ENCODE data around the gene CYLD.

Gene CYLD

DNA sequence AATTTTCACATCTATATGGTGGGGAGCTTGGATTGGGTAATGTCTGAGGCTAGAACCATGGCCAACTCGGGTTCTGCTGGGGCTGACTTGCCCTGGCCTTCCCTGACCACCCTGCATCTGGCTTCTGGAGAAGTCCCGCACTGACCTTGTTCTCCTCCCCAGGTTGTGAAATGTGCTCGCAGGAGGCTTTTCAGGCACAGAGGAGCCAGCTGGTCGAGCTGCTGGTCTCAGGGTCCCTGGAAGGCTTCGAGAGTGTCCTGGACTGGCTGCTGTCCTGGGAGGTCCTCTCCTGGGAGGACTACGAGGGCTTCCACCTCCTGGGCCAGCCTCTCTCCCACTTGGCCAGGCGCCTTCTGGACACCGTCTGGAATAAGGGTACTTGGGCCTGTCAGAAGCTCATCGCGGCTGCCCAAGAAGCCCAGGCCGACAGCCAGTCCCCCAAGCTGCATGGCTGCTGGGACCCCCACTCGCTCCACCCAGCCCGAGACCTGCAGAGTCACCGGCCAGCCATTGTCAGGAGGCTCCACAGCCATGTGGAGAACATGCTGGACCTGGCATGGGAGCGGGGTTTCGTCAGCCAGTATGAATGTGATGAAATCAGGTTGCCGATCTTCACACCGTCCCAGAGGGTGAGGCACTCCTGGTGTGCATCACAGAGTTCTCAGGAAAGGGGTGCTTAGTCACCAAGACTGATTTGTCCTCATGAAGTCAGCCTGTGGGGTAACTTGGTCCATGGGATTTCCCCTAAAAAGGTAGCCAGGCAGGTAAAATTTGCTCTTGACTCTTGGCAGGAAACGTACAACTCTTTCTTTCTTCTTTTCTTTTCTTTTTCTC lies 42.3 kb upstream of the CYLD start:
- Histone ChIP-seq H3K4me1 (ENCODE audit: control insufficient read depth, insufficient read depth, low read length) (peaks cover 31% of the 10 kb centered on the region), H3K36me3 (ENCODE audit: insufficient read depth, low read length) (no peaks in the 10 kb centered on the region), H3K4me2 (ENCODE audit: low read length) (no peak overlapping the region), H3K9ac (ENCODE audit: low read depth, low read length) (no peak overlapping the region), H3K4me3 (ENCODE audit: low read length) (no peak overlapping the region), H3K27me3 (ENCODE audit: control insufficient read depth, insufficient read depth, low read length) (no peaks in the 10 kb centered on the region), H3K9me3 (replicated peaks; ENCODE audit: low read length) (peaks cover 5% of the 10 kb centered on the region)

DNA sequence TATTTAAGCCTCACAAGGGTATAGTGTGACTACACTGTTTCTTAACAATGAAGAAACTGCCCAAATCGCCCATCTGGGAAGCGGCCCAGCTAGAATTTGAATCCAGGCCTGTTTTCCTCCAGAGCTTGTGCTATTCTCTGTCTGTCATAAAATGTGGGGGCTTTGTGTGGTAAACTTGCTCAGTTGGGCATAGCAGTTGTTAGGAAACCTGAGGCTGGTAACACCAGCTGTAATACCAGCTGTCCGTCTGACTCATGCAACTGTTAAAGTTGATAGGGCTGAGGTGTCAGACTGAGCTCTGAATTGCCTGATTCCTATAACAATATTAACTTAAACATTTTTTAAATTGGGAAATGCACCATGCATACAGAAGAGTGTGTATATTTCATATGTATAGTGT lies 39.2 kb upstream of the CYLD start:
- peak overlapping the region; percentile 7 for H3K9ac ChIP-seq (ENCODE audit: low read depth, low read length)
- peaks cover 20% of the 10 kb centered on the region for H3K4me1 ChIP-seq (ENCODE audit: control insufficient read depth, insufficient read depth, low read length)
- H3K36me3 ChIP-seq (ENCODE audit: insufficient read depth, low read length): no peaks in the 10 kb centered on the region
- H3K9me3 ChIP-seq (replicated peaks; ENCODE audit: low read length): peaks cover 5% of the 10 kb centered on the region
- H3K4me3 ChIP-seq (ENCODE audit: low read length): no peak overlapping the region
- no peak overlapping the region for H3K4me2 ChIP-seq (ENCODE audit: low read length)
- H3K27me3 ChIP-seq (ENCODE audit: control insufficient read depth, insufficient read depth, low read length): no peaks in the 10 kb centered on the region

DNA sequence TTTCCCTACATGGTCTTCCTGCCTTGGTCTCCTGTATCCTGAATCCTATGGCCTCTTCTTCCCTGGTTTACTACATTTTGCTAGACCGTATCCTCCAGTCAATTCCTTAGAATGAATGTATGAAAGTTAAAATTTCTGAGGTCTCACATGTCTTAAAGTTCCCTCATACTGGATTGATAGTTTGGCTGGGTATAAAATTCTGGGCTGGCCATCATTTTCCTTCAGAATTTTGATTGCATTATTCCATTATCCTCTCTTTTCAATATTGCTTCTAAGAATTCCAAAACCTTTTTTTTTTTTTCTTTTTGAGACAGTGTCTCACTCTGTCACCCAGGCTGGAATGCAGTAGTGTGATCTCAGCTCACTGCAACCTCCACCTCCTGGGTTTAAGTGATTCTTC lies 37.6 kb upstream of the CYLD start:
- Histone ChIP-seq H3K9me3 (replicated peaks; ENCODE audit: low read length) (peaks cover 5% of the 10 kb centered on the region), H3K9ac (ENCODE audit: low read depth, low read length) (no peak overlapping the region), H3K27me3 (ENCODE audit: control insufficient read depth, insufficient read depth, low read length) (no peaks in the 10 kb centered on the region), H3K4me1 (ENCODE audit: control insufficient read depth, insufficient read depth, low read length) (peaks cover 13% of the 10 kb centered on the region), H3K4me2 (ENCODE audit: low read length) (no peak overlapping the region), H3K36me3 (ENCODE audit: insufficient read depth, low read length) (no peaks in the 10 kb centered on the region), H3K4me3 (ENCODE audit: low read length) (no peak overlapping the region)

DNA sequence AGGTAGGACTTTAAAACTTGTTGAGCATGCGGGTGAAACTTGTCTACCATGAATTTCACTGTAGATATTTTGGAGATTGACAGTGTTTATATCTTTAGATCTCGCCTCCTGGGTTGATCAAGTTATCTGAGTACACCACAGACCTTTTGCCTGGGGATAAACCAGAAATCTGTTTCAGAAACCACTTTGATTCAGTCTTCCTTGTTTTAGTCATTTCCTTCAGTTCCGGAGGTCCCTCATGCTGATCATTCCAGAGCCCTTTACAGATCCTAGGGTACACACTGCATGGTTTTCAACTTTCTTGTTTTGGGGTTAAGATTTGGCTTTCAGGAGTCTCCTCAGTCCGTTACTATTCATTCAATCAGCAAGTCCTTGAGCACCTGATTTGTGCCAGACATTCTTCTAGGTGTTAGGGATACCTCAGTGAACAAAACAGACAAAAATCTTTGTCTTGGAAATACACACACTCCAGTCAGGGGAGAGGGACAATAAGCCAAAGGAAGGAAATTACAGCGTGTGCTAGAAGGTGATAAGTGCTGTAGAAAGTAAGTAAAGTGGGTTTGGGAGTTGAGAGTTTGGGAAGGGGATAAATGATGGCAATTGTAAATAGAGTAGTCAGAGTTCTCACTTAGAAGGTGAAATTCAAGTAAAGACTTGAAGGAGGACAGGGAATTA lies 36.3 kb upstream of the CYLD start:
- H3K9me3 ChIP-seq (replicated peaks; ENCODE audit: low read length): peaks cover 5% of the 10 kb centered on the region
- no peak overlapping the region for H3K9ac ChIP-seq (ENCODE audit: low read depth, low read length)
- no peaks in the 10 kb centered on the region for H3K27me3 ChIP-seq (ENCODE audit: control insufficient read depth, insufficient read depth, low read length)
- H3K4me3 ChIP-seq (ENCODE audit: low read length): no peak overlapping the region
- no peaks in the 10 kb centered on the region for H3K36me3 ChIP-seq (ENCODE audit: insufficient read depth, low read length)
- no peak overlapping the region for H3K4me2 ChIP-seq (ENCODE audit: low read length)
- H3K4me1 ChIP-seq (ENCODE audit: control insufficient read depth, insufficient read depth, low read length): peaks cover 13% of the 10 kb centered on the region

DNA sequence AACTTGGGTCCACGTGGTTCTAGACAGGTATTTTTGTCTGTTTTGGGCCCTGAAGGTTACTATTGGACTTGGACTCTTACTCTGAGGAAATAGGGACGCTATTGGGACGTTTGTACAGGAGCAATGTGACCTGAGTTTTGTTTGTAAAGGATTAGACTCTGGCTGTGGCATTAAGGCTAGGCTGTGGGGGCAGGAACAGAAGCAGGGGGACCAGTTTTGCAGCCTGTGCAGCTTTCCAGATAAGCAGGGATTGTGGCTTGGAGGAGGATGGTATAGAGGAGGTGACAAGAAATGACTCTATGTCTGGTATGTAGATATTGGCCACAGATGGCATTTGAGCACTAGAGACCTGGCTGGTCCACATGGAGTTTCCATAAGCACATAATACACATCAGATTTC lies 35.6 kb upstream of the CYLD start:
- Histone ChIP-seq H3K36me3 (ENCODE audit: insufficient read depth, low read length) (no peaks in the 10 kb centered on the region), H3K27me3 (ENCODE audit: control insufficient read depth, insufficient read depth, low read length) (no peaks in the 10 kb centered on the region), H3K4me1 (ENCODE audit: control insufficient read depth, insufficient read depth, low read length) (peaks cover 13% of the 10 kb centered on the region)

DNA sequence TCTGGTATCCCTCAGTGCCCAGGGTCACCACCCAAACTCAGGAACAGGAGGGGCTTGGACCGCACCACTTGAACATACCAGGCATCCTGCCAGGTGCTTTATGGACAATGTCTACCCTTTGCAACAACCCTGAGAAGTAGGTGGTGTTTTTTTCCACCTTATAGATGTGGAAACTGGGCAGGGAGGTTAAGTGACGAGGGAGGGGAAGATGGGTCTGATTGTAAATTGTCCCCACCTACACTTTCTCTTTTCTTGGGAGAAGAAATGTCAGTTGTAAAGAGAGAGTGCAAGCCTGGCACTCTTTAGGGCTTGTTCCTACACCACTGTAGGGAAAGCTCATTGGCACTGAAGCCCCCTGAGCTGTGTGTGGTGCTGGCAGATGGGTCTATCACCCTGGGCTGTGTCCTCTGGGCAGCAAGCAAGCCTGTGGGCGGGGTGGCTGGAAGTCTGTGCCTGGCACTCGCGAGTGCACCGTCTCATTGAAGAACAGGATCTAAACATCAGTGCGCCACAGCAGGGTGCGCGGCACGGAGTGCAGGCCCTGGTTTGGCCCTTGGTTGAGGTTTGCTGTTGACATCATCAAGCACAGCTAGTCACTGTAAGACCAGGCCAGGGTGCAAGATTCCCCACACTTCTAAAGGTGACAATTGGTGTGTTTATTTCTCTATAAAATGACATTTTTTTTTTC lies 33.4 kb upstream of the CYLD start:
- no peaks in the 10 kb centered on the region for H3K36me3 ChIP-seq (ENCODE audit: insufficient read depth, low read length)
- H3K4me3 ChIP-seq (ENCODE audit: low read length): no peak overlapping the region
- H3K4me1 ChIP-seq (ENCODE audit: control insufficient read depth, insufficient read depth, low read length): peaks cover 11% of the 10 kb centered on the region
- no peak overlapping the region for H3K9ac ChIP-seq (ENCODE audit: low read depth, low read length)
- no peaks in the 10 kb centered on the region for H3K27me3 ChIP-seq (ENCODE audit: control insufficient read depth, insufficient read depth, low read length)
- peaks cover 5% of the 10 kb centered on the region for H3K9me3 ChIP-seq (replicated peaks; ENCODE audit: low read length)
- no peak overlapping the region for H3K4me2 ChIP-seq (ENCODE audit: low read length)

More for the DNA sequence above, 35.6 kb upstream of the CYLD start:
- no peak overlapping the region for H3K4me3 ChIP-seq (ENCODE audit: low read length)
- H3K9ac ChIP-seq (ENCODE audit: low read depth, low read length): no peak overlapping the region
- no peak overlapping the region for H3K4me2 ChIP-seq (ENCODE audit: low read length)
- peaks cover 5% of the 10 kb centered on the region for H3K9me3 ChIP-seq (replicated peaks; ENCODE audit: low read length)

DNA sequence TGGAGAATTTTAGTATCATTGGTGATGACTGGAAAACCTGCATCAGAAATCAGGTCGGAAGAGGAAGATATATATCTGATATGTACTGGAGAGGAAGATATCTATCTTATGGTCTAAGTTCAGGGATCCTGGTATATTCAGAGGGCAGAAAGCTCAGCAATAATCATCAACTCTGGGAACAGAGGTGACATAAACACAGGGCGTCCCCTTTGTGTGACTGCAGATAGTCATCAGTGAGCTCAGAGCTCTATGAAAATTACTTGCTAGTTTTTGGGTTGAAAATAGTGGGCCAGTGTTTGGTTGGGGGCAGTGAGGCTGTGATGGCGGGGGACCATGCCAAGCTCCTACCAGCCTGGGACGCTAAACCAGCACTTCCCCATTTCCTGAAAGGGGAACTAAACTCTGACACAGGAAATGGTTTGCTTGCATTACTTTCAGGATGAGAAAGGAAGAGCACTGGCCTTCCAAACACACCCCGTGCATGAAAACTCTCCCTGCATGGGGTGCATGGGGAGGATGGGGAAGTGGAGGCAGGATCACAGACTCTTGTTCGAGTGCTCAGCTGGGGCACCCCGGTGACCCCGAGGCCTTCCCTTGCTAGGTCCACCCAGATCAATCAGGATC lies 32.7 kb upstream of the CYLD start:
- Histone ChIP-seq H3K4me1 (ENCODE audit: control insufficient read depth, insufficient read depth, low read length) (peaks cover 11% of the 10 kb centered on the region), H3K9me3 (replicated peaks; ENCODE audit: low read length) (peaks cover under 1% of the 10 kb centered on the region), H3K4me2 (ENCODE audit: low read length) (no peak overlapping the region), H3K36me3 (ENCODE audit: insufficient read depth, low read length) (no peaks in the 10 kb centered on the region), H3K9ac (ENCODE audit: low read depth, low read length) (no peak overlapping the region), H3K27me3 (ENCODE audit: control insufficient read depth, insufficient read depth, low read length) (no peaks in the 10 kb centered on the region), H3K4me3 (ENCODE audit: low read length) (no peak overlapping the region)

DNA sequence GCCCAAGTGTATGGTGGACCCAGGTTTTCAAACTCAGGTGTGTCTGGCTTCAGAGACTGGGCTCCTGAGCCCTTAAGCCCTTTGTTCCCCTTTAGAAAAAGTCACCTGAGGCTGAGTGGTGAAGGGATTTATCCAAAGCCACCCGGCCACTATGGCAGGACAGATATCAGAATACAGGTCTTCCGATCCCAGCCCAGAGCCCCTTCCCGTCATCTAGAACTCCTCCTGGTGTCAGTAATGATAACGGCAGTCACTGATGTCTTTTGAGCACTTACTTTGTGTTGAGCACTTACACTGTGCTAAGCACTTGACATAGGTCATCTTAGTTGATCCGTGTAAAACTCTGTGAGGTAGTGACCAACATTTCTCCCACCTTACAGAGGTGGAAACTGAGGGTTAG lies 31.9 kb upstream of the CYLD start:
- Histone ChIP-seq H3K4me2 (ENCODE audit: low read length) (no peak overlapping the region), H3K9ac (ENCODE audit: low read depth, low read length) (no peak overlapping the region), H3K9me3 (replicated peaks; ENCODE audit: low read length) (no peaks in the 10 kb centered on the region), H3K36me3 (ENCODE audit: insufficient read depth, low read length) (no peaks in the 10 kb centered on the region), H3K27me3 (ENCODE audit: control insufficient read depth, insufficient read depth, low read length) (no peaks in the 10 kb centered on the region), H3K4me3 (ENCODE audit: low read length) (no peak overlapping the region), H3K4me1 (ENCODE audit: control insufficient read depth, insufficient read depth, low read length) (peaks cover 11% of the 10 kb centered on the region)

DNA sequence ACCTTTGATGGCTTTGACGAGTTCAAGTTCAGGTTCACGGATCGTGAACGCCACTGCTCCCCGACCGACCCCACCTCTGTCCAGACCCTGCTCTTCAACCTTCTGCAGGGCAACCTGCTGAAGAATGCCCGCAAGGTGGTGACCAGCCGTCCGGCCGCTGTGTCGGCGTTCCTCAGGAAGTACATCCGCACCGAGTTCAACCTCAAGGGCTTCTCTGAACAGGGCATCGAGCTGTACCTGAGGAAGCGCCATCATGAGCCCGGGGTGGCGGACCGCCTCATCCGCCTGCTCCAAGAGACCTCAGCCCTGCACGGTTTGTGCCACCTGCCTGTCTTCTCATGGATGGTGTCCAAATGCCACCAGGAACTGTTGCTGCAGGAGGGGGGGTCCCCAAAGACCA lies 30.8 kb upstream of the CYLD start:
- Histone ChIP-seq H3K4me1 (ENCODE audit: control insufficient read depth, insufficient read depth, low read length) (peaks cover 11% of the 10 kb centered on the region), H3K4me3 (ENCODE audit: low read length) (no peak overlapping the region), H3K27me3 (ENCODE audit: control insufficient read depth, insufficient read depth, low read length) (no peaks in the 10 kb centered on the region), H3K9me3 (replicated peaks; ENCODE audit: low read length) (no peaks in the 10 kb centered on the region), H3K9ac (ENCODE audit: low read depth, low read length) (no peak overlapping the region), H3K4me2 (ENCODE audit: low read length) (no peak overlapping the region), H3K36me3 (ENCODE audit: insufficient read depth, low read length) (no peaks in the 10 kb centered on the region)

DNA sequence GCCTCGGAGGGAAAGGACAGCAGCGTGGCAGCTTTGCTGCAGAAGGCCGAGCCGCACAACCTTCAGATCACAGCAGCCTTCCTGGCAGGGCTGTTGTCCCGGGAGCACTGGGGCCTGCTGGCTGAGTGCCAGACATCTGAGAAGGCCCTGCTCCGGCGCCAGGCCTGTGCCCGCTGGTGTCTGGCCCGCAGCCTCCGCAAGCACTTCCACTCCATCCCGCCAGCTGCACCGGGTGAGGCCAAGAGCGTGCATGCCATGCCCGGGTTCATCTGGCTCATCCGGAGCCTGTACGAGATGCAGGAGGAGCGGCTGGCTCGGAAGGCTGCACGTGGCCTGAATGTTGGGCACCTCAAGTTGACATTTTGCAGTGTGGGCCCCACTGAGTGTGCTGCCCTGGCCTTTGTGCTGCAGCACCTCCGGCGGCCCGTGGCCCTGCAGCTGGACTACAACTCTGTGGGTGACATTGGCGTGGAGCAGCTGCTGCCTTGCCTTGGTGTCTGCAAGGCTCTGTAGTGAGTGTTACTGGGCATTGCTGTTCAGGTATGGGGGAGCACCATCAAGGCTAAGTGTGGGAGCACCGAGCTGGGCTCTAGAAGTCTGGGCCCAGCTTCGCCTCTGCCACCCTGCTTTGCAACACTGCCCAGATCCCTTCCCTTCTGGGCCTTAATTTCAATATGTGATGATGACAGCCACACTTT lies 29.9 kb upstream of the CYLD start:
- Histone ChIP-seq H3K27me3 (ENCODE audit: control insufficient read depth, insufficient read depth, low read length) (no peaks in the 10 kb centered on the region), H3K9ac (ENCODE audit: low read depth, low read length) (no peak overlapping the region), H3K4me1 (ENCODE audit: control insufficient read depth, insufficient read depth, low read length) (peaks cover 11% of the 10 kb centered on the region), H3K4me3 (ENCODE audit: low read length) (no peak overlapping the region), H3K4me2 (ENCODE audit: low read length) (peak overlapping the region; percentile 14), H3K9me3 (replicated peaks; ENCODE audit: low read length) (no peaks in the 10 kb centered on the region), H3K36me3 (ENCODE audit: insufficient read depth, low read length) (no peaks in the 10 kb centered on the region)

DNA sequence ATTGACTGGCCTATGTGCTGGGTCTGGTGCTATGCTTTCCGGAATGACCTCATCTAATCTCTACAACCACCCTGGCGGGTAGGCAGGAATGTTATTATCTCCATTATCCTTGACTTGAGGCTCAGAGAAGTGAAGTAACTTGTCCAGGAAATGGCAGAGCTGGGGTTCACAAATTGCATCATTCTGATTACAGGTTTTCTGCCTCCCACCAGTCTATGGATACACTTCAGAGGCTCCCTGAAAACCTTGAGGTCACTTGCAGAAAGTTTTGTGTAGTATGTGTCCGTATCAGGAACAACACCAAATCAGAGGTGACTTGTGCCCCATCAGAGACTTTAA lies 29.4 kb upstream of the CYLD start:
- H3K4me2 ChIP-seq (ENCODE audit: low read length): no peak overlapping the region
- H3K27me3 ChIP-seq (ENCODE audit: control insufficient read depth, insufficient read depth, low read length): no peaks in the 10 kb centered on the region
- no peaks in the 10 kb centered on the region for H3K36me3 ChIP-seq (ENCODE audit: insufficient read depth, low read length)
- no peak overlapping the region for H3K9ac ChIP-seq (ENCODE audit: low read depth, low read length)
- H3K9me3 ChIP-seq (replicated peaks; ENCODE audit: low read length): no peaks in the 10 kb centered on the region
- H3K4me3 ChIP-seq (ENCODE audit: low read length): no peak overlapping the region
- H3K4me1 ChIP-seq (ENCODE audit: control insufficient read depth, insufficient read depth, low read length): peaks cover 11% of the 10 kb centered on the region

Data from skeletal muscle satellite cell (primary cell).